GM19238 (cell line): ENCODE data around the gene HS6ST2.

Experiments used
- DNase-seq: peaks from one replicate; pipeline ENCODE4 v3.0.0; 2011; ENCODE audit warnings: low spot score; ENCODE audit not compliant: insufficient read length

HS6ST2 gene

DNA sequence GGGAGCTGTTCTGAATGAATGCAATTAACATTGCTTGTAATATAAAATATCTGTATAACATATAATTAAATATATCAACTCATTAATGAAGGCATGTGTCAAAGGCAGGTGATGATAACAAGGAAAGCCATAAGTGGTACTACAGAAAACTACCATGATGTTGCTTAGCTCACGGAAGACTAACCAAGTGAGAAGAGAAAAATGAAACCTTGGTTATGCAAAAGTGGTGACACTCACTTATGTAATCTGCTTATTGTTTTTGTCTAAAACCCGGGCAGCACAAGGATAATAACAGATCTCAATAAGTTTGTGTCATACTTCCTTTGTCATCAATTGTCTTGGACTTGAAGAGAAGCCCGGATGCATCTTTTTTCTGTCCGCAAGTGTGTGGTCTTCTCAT lies 156.4 kb downstream of the HS6ST2 start:
- no peak for DNase-seq

DNA sequence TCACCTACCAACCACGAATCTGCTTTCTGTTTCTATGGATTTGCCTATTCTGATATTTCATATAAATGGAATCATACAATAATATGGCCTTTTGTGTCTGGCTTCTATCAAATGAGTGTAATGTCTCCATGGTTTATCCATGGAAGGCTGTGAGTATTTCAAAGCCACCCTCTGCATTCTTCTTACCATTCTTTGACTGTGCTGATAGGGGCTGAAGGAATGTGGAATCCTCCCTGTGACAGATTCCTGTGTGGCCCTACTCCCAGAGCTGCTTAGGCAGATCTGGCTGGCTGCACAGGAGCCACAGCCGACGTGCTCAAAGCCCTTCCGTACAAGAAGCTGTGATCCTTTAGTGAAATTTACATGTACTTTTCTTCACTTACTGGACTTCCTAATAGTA lies 163.2 kb downstream of the HS6ST2 start:
- DNase-seq = no peak

DNA sequence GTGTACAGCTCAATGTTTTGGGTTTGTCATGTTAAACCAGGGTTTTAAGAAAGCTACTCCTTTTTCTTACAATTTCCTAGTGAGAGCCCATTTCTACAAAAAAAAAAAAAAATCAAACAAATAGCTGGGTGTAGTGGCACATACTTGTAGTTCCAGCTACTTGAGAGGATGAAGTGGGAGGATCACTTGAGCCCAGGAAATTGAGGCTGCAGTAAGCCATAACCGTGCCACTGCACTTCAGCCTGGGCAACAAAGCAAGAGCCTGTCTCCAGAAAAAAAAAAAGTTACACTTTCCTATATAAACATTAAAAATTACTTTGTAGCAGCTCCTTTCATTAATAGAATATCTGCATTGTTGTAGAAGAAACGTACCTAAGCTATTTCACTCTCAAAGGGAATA lies 166.7 kb downstream of the HS6ST2 start:
- DNase-seq = no peak

DNA sequence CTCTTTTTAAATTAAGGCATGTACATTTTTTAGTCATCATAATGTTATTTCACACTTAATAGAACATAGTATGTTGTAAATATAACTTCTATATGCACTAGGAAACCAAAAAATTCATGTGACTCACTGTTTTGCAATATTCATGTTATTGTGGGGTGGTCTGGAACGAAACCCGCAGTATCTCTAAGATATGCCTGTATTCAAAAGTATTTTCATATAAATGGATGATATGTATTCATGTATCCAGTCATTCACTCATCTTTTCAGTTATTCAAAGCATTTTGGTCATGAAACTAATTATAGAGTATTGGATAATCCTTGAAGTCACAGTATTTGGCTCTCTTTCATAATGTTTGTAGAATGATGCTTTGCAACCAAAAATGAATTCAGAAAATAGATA lies 168.1 kb downstream of the HS6ST2 start:
- DNase-seq = no peak

DNA sequence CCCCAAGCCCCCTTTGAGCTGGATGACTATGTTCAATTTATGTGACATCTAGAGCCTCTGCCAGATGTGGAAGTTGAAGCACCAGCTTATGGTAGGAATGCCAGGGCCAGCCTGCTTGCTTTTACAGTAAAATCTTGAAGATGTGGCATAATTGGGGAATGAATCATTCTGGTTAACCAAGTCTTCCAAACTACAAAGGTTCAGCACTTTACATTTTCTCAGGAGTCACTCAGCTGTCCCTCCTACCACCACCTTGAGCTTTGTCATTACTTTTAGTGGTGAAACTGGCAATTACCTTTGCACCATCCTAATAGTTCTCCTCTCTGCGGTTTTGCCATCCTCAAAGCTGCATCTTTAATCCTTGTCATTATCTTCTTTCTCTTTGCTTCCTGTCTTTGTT lies 172.2 kb downstream of the HS6ST2 start:
- no peak for DNase-seq

DNA sequence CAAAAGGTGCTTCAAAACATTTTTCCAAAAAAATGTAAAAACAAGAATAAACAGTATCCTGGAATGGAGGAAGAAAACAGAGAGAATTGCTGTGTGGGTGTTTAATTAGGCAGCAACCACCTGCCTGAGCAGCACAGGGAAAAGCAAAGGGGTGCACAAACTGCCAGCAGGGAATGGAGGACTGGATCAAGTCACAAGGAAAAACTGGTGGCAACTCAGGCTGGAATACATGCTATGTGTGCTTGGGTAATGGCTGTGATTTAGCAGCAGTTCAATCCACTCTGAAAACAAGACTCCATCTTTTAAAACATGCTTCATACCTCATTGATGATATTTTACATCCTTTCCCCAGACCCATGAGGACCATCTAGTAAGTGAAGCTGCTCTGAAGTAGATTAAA lies 179.5 kb downstream of the HS6ST2 start:
- DNase-seq = no peak

DNA sequence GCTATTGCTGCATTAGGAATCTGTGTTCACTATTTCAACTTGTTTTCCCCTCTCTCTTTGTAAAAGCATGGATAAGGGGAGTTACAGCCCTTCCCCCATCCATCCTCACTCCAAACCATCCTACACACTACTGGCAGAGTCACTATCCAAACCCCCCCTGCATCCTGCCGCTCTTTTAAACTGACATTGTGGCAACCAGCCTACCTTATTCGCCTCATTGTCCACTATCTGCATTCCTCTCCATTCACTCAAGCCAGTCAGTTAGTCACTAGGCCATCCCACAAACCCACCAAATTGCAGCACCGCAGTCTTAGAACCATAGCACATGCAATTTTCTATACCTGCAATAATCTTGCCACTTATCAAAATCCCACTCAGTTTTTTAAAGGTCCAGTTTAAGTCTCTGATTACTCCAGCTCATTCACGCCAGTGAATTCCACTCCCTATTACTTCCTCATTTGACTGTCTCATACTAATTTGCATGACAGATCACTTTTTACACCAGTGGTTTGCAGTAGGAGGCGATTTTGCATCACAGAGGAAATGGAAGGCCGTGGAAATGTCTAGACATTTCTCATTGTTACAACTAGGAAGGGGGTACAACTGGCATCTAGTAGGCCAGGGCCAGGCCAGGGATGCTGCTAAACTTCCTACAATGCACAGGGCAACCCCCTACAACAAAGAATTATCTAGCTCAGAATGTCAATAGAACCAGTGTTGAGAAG lies 181.8 kb downstream of the HS6ST2 start:
- no peak for DNase-seq

DNA sequence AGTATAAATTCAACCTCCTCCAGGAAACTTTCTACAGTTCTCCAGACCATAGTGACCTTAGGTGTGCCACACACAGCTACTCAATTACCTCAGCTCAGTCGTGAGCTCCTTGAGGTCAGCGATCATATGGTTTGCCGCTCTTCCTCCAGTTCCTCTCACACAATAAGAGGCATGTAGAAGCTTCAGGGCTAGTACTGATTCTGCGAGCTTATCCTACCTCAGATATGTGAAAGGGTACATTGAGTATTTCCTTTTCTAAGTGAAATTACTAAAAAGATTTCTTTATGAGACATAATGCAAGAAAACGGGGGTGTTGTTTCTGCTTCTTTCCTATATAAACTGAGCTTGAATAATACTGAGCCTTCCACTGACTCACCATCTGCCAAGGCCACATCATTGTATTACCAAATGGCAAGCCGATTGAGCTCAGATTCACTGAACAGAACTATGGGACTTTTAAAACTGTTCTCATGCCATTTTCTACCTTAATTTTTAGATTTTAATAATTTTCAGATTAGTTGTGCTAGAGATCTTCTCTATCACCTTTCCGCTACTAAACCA lies 183.1 kb downstream of the HS6ST2 start:
- DNase-seq = no peak

DNA sequence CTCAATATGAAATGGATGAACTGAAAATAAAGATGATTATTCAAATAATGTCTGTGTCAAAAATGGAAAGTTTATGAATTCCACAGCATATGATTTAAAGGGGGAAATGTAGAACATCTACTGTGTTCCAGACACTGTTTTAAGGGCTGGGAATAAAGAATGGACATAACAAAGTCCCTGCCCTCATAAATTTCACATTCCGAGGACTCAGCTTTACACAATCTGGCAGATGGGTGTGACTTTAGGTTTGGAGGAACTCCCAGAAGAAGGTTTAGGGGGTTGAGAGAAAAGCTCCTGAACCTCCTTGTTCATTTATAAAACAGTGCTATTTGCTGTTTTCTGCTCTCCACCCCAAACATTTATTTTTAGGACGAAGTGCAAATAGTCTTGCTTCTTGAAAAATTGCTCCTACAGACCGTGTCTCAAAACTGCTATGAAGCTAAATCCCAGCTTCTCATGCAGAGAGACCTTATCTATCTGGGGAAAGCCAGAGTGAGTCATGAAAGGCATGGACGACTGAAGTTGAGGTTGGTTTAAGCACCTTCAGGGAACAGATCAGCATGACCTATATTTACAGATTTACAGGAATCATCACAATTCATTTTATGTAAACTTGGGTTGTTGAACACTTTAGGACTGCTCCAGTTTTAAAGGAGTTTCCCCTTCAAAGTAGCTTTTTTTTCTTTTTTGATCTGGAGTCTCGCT lies 184.3 kb downstream of the HS6ST2 start:
- DNase-seq = no peak

DNA sequence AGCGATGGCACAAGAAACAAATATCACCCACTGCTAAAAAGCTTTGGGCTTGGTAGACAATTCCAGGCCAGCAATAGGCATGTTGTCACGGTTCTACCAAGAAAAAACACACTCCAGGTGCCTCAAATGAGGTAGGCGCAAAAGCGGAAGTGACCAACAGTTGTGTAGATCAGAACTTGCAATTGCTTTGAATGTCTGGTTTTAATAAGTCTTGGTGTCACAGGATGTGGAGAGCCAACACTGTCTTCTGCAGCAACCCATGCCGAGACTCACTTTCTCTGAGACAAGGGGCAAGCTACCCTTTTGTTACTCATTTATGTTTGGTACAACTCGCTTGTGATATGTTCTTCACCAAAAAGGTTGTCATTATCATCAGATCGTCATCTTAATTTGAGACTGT lies 188.8 kb downstream of the HS6ST2 start:
- DNase-seq = no peak

DNA sequence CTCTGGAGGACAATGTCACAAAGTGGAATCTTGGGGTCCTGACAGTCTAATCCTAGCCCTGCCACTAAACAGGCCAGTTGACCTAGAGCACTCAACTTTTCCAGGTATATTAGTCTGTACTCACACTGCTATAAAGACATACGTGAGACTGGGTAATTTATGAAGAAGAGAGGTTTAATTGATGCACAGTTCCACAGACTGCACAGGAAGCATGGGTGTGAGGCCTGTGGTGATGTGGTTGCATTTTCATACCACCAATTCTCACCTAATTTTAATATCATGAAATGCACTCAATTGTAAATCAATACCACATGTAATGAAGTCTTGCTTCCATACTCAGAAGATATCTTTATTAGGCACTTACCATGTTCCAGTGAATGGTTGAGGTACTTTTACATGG lies 192.0 kb downstream of the HS6ST2 start:
- no peak for DNase-seq

DNA sequence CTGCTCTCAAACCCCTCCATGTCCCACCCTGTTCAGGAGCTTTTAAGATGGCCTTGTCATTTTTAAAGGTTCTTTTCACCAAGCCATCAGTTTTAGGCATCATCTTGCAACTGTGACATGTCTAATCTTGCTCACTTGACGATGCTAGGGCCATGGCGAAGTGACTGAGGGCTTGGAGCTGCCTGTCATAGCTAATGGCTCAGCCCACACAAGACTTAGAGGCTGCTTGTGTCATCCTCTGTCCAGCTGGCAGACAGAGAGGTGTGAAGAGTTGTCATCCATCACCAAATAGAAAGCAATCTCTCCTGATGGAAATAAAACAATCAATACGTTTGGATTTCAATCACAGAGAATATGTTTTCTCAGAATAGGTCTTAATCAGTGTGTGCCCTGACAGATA lies 194.9 kb downstream of the HS6ST2 start:
- DNase-seq = no peak

DNA sequence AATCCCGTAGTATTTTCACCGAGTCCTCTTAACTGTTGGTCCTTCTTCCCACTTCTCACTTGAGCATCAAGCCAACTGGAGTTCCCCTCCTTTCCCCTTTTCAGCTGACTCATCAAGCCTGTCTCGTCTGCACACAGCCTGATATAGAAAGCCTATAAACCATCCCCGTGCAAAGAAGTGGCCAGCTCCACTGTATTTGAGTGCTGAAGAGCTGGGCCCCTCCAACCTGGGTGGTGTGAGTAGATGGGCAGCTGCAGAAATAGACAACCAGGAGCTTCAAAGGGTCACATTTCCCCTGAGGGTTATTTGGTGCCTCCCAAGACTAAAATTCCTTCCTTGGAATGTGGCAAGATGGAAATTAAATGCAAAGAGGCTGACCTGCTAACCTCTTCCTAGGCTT lies 199.7 kb downstream of the HS6ST2 start:
- no peak for DNase-seq

DNA sequence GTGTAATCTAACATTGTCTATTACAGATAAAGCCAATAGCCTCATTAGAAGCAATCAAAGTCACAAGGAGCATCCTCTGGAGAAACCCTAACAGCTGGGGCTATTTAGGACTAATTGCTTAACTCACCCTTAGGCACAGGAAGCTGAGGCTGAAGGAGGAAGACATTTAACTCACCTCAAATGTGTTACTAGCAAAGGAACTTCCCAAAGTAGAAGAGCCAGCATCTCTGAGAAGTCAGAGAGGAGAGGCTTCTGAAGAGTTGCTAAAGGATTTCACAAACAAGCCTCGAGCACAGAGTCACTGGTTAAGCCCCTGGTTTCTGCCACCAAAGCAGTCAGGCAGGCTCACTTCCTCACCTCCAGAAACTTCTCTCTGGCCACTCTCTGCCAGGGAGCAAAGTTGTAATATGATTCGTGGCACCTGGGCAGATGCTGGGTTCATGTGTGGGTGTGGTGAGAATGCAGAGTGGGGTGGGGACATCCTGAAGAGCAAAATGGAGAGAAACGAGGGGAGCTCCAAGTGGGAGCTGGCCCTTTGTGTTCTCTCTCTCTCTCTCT lies 201.3 kb downstream of the HS6ST2 start:
- no peak for DNase-seq

DNA sequence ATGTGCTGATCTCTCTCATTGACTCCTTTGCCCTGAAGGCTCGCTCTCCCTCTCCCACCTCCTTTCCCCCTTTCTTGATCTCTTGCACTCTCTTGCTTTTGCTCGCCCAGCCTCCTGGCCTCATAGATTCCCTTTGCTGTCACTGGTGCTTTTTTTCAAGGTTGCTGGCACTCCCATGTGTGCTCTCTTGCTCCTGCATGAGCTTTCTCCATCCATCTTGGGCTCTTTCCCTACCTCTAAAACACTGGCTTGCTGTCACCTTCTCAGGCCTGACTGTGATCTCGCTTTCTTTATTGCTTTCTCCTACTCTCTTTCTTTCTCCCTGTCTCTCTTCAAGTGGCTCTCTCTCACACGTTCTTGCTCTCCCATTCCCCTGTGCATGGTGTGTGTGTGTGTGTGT lies 202.0 kb downstream of the HS6ST2 start:
- DNase-seq = no peak

DNA sequence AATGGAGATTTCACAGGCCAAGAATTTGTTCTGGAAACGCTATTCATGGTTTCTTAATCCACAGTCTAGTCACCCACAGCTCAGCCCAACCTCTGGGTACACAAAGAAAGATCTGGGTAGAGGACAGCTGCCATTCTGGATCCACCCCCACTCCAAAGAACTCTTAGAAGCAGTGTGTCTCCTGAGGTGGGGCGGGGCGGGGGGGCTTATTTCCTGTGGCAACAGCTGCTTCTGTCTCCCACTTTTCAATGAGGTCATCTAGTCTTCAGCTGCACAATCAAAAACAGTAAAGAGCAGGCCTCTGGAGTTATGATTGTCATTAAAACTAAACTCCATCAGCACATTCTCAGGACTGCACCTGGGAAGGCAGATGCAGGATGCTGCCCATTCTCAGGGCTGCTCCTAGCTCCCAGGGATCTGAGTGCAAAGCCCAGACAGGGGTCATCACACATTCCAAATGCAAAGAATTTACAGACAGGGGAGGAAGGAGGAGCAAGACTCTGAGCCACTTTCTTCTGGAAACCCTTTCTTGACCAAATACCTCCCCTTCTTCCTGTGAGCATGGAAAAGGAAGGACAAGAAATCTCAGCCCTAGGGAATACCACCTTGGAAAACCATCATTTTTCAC lies 207.3 kb downstream of the HS6ST2 start:
- no peak for DNase-seq

DNA sequence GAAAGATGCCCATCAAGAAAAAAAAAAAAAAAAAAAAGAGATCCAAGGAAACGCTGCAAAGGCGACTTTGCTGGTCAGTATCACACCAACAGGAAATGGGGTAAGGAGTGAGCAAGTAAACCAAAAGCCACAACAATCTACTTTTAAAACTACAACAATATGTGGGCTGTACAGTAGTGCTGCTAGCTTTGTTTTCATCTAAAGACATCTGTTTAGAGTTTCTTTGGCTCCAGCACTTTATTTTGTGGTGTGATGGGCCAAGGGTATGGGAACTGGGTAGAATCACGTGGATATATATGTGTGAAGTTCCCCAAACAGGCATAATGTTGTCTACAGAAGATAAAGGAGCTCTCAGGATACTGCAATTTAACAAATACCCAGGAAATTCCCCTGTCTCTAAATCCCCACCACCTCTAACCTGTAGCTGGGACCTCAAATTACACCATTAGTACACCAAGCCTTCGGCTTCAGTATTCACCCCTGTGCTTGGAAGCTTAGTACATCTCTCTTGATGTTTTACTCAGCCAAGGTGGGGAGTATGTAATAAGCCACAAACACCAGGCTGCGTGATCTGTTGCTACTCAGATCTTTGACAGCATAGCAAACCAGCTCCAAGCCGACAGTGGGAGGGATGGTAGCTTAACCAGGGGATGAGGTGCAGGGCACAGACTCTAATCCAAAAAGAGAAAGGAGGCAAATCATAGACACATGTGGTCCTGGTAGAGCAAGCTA lies 207.9 kb downstream of the HS6ST2 start:
- no peak for DNase-seq

DNA sequence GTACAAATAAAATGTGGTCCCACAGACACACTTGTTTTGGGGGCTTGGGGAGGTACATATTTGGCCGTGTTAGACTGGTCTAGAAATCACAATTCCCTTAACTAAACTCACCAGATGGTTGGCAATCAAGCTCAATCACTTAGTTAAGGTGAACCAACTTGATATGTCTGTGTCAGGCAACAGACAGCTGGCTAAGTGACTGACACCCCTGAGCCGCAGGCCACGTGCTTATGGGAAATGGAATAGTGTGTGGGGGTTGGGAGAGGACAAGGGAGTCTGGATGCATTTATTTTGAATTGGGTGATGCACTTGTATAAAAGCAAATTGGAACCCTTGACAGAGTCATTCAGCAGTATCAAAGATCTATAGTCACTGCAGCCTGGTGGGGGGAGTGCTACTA lies 209.0 kb downstream of the HS6ST2 start:
- DNase-seq = no peak

DNA sequence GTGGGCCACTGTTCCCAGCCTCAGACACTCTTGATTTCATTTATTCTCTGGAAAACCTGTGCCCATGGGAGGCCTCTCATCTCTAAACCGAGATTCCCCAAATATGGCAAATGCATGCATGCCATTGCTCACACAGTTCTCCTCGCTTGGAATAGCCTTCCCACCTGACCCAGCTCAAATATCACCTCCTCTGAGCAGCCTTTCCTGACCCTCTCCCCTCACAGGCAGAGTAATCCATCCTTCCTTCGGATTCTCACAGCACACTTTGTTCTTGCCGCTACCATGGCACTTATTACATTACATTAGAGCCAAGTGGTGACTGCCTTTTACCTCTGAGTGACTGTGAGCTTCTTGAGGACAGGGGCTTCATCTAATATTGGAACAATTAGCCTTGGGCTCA lies 209.5 kb downstream of the HS6ST2 start:
- no peak for DNase-seq

DNA sequence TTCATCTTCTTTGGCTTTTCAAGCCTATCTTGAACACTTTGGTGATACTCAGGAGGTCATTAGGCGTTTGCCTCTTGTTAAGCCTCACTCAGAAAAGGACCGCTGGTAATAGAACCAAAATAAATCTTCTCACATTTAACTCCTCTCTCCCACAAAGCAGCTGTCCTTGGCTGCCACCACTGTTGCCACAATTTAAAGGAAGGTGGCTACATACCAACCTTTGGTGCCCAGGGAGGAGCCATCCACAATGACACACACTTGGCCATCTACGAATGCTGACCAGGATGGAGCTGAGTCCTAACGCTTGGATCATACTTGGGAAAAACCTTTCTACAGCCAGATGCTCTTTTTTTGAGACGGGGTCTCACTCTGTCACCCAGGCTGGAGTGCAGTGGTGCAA lies 210.2 kb downstream of the HS6ST2 start:
- no peak for DNase-seq

DNA sequence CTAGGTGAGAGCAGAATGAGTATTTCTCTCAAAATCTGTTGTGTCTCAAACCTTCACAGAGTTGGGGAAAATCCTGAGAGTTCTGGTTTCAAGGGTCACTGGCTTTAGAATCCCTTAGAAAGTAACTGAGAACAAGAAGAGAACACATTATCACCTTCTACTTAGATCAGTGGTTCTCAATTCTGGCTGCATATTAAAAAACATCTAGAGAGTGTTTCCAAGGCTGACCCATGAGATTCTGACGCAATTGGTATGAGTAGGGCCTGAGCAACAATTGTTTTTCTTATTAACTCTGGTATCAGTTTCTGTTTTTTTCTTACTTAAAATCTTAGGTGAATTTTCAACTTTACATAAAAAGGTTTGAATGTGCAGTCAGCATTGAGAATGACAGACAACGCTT lies 212.8 kb downstream of the HS6ST2 start:
- DNase-seq = no peak

DNA sequence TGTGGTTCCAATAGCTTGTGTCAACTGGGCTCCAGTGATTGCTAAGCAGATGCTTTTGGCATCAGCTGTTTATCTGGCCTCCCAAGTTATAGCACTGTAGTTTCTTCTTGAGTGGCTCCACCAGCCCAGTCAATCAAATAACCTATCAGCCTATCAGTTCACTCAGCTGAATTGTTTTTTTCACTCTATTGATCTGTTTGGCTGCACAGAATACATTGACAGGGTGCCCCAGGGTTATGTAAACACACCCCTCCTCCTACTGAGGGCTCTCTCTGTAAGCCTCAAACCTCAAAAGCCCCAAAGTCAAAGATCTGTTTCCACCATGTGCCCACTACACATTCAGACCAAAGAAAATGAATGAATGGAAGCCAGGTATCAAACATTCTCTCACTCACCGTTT lies 214.0 kb downstream of the HS6ST2 start:
- DNase-seq = no peak
